ENCODE results near the gene MTMR1.

MTMR1 gene

DNA sequence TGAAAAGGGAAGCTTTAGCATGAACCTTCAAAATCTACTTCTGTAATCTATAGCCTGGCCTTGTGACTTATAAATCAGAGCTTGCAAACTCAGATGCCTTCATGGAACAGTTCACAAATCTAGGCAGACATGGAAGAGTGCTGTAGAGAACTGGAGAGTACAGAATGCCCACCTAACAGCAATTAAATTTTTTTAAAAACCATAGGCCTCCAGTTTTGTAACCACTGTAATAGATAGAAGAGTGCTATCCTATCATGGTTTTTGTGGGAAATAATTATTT, 10.4 kb downstream of the MTMR1 start:
- H3K4me3 ChIP-seq (ENCODE audit: low read depth, low read length), result no peak overlapping the region
- TF ChIP-seq, protein P1, sequence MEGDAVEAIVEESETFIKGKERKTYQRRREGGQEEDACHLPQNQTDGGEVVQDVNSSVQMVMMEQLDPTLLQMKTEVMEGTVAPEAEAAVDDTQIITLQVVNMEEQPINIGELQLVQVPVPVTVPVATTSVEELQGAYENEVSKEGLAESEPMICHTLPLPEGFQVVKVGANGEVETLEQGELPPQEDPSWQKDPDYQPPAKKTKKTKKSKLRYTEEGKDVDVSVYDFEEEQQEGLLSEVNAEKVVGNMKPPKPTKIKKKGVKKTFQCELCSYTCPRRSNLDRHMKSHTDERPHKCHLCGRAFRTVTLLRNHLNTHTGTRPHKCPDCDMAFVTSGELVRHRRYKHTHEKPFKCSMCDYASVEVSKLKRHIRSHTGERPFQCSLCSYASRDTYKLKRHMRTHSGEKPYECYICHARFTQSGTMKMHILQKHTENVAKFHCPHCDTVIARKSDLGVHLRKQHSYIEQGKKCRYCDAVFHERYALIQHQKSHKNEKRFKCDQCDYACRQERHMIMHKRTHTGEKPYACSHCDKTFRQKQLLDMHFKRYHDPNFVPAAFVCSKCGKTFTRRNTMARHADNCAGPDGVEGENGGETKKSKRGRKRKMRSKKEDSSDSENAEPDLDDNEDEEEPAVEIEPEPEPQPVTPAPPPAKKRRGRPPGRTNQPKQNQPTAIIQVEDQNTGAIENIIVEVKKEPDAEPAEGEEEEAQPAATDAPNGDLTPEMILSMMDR (IDR thresholded peaks at IDR 0.05; ENCODE audit: low read depth, low read length), result no peak

DNA sequence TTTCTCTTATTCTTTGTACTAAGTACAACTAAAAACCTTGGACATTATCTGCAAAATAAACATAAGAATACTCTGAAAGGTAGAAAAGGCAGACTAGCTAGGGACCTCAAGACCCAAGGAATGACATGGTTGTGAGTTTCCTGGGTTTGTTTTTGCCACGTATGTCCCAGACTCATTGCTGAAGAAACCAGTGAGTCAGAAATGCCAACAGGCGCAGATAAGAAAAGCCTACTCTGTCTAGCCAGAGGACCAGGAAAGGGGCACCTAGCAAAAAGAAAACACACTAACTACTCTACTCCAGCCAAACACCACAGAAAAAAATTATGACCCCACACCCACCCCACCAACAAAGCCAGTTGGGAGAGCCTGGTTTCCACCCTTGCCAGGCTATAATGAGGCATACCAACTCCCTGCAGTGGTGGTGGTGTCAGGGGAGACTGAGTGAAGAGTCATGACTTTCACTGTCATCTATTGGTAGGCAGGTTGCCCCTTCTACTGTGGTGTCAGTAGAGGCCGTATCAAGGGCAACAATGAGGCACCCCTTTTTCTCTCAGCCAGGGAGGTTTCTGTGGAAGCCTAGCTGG, 10.9 kb downstream of the MTMR1 start:
- TF ChIP-seq, protein P1 (IDR thresholded peaks at IDR 0.05; ENCODE audit: low read depth, low read length), result no peak
- H3K4me3 ChIP-seq (ENCODE audit: low read depth, low read length), result no peak overlapping the region

DNA sequence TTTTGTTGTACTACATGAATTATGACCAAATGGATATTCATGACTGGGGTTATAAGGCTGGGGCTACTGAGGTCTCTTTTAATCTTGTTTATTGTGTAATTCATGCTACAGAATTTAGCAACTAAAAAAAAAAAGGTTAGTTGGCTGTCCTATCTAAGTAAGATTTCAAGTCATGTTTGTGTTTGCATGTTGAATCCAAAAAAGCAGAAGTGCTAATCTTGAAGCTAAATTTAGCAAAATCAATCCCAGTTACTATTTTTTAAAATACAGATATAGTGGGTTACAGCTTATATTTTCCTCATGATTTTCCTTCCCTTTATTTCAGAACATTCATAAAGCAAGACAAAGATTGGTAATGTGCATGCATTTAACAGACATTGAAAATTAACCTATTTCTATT, 19.4 kb downstream of the MTMR1 start:
- TF ChIP-seq, protein P1 (IDR thresholded peaks at IDR 0.05; ENCODE audit: low read depth, low read length), result no peak
- no peak overlapping the region for H3K4me3 ChIP-seq (ENCODE audit: low read depth, low read length)

DNA sequence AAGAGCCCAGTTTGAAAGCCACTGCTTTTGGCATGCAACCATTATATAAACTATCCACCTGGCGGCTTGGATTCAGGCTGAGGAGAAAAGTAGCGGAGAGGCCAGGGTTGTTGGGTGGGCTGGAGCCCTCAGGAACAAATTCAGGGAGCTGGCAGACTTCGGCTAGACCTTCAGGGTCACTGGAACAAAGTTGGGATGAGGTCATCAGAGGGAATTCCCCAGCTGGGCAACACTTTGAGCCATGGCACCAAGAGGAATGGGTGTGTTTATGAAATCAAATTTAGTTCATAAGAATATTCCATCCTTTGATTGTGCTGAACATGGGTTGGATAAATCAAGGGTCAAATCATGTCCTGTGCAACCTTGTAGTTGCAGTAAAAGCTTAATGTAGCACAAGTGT, 22.0 kb downstream of the MTMR1 start:
- no peak overlapping the region for H3K4me3 ChIP-seq (ENCODE audit: low read depth, low read length)
- TF ChIP-seq, protein P1 (IDR thresholded peaks at IDR 0.05; ENCODE audit: low read depth, low read length), result no peak

DNA sequence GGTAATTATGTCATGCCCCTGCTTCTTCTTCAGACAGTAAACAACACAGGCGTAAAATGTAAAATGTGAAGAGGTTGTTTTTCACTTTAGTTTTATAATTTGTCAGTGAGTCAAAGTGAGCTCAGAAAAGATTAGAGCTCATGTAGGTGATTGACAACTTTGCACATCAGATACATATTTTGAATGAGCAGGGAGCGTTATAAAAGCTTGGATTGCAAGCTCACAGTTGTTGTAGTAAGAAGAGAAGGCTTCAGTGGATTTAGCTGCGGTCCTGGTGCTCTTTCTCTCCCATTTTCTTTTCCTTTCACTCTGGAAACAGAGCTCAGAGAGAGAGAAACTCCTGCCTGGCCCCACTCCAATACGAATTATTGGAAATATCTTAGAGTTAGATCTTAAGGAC, 26.4 kb downstream of the MTMR1 start:
- TF ChIP-seq, protein P1 (IDR thresholded peaks at IDR 0.05; ENCODE audit: low read depth, low read length), result no peak

DNA sequence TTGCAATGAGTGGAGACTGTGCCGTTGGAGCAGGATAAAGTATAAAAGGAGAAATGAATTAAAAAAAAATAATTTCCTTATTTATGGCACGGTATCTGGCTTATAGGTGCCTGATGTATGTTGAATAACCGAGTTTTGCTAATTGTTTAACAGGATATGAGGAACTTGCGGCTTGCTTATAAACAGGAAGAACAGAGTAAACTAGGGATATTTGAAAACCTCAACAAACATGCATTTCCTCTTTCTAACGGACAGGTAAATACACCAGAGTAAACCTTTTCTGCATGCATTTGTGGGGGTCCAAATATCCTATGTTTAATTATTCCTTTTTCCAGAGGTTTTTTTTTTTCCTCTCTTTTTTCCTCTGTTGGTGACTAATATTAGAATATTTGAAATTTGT, 36.8 kb downstream of the MTMR1 start:
- TF ChIP-seq, protein P1 (IDR thresholded peaks at IDR 0.05; ENCODE audit: low read depth, low read length), result no peak
- no peak overlapping the region for H3K4me3 ChIP-seq (ENCODE audit: low read depth, low read length)

More for the DNA sequence above, 26.4 kb downstream of the MTMR1 start:
- no peak overlapping the region for H3K4me3 ChIP-seq (ENCODE audit: low read depth, low read length)

DNA sequence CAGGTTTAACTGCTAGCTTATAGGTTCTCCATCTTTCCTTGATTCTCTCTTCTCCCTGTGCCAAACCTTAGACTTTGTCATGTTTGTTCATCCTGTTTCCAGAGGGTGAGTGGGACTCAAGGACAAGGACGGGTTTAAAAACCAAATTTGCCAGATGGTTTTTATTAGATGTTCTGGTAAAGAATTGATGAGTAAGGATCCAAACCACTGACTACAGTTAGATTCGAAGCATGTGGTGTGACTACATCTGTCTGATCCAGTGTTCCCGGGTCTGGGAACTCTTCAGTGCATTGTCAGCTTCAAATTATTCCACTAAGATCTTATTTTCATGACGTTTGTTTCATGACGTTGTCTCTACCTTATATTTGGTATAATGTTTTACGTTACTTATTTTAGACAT, 37.5 kb downstream of the MTMR1 start:
- H3K4me3 ChIP-seq (ENCODE audit: low read depth, low read length), result no peak overlapping the region
- TF ChIP-seq, protein P1 (IDR thresholded peaks at IDR 0.05; ENCODE audit: low read depth, low read length), result no peak

All from WI38 (cell line).